ENCODE measurements around the gene QRICH1. TPM values are rescaled to one million over a fixed set of nuclear protein-coding genes. Genes with fewer than 3 reads are reported as not detected.
A peak's percentile ranks its signal among the peaks of the same experiment; 100 is the strongest.

Gene QRICH1
- total RNA-seq, 1 experiment from 2014 or later = 151 TPM

DNA sequence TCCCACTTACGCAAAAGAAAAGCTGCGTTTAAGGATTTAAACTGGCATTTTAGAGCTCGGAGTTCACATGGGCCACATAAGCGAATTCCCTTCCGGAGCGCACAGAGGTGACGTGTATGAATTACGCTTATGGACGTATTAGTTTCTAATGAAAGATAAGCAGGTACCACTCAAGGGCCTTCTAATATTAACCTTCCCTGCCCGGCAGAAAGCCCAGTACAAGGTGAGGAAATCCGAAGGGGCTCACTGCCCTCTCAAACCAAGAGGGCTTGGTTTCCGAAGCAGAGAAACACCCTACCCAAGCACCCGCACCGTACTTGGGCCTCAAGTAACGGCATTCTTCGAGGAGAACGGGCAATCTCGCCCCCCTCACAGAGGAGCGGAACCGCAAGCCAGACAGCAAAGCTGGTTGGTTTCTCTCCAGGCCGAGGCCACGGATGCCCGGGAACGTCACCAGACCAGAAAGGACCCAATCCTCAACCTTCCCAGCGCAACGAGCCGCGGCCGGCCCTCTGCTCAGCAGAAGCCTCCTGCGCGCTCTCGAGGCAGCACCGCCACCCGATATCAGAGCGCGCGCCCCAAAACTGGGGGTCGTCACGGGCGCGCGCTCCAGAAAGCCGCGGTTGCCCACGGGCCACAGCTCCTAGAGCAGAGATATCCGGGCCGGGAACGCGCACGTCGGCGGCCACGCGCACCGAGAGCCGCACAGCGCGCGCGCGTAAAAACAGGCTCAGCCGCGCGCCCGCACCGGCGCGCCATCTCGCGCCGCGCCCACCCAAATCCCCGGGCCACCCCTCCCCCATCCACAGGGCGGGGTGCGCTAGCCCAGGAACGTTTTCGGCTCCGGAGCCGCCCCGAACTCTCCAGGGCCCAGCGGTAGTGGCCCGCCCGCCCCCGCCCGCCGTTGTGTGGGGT, 676 bp downstream of the QRICH1 start:
- TF ChIP-seq, protein P1, sequence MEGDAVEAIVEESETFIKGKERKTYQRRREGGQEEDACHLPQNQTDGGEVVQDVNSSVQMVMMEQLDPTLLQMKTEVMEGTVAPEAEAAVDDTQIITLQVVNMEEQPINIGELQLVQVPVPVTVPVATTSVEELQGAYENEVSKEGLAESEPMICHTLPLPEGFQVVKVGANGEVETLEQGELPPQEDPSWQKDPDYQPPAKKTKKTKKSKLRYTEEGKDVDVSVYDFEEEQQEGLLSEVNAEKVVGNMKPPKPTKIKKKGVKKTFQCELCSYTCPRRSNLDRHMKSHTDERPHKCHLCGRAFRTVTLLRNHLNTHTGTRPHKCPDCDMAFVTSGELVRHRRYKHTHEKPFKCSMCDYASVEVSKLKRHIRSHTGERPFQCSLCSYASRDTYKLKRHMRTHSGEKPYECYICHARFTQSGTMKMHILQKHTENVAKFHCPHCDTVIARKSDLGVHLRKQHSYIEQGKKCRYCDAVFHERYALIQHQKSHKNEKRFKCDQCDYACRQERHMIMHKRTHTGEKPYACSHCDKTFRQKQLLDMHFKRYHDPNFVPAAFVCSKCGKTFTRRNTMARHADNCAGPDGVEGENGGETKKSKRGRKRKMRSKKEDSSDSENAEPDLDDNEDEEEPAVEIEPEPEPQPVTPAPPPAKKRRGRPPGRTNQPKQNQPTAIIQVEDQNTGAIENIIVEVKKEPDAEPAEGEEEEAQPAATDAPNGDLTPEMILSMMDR (conservative IDR thresholded peaks at IDR 0.05) = no peak
- no CpG with 5 or more reads among the region's 86 CpGs for WGBS (ENCODE audit: extremely low coverage, insufficient read length, low lambda C conversion rate)
- H3K9ac ChIP-seq (ENCODE audit: extremely low read depth, insufficient read length, low read length) = peak overlapping the region; percentile 90
- Mint-ChIP-seq H3K27me3 (ENCODE audit: low read depth) (no peaks in the 10 kb centered on the region), H3K27ac (peak overlapping the region; percentile 95 to 98 (median 95); a peak in 6 of 7 replicates), H3K36me3 (ENCODE audit: insufficient read depth in 1 of 3, low read depth in 3 of 3) (peaks cover 17 to 51% (median 41%) of the 10 kb centered on the region in 3 experiments), H3K4me1 (peaks cover 9 to 19% of the 10 kb centered on the region in 2 experiments), H3K9me3 (no peaks in the 10 kb centered on the region), H3K4me3 (peak overlapping the region; percentile 89 to 95)
- H3K4me2 ChIP-seq (ENCODE audit: insufficient read depth, insufficient read length, low read length) = peak overlapping the region; percentile 85
- H3K27me3 ChIP-seq (ENCODE audit: insufficient read depth, low read length) = no peaks in the 10 kb centered on the region
- H3K14ac ChIP-seq (ENCODE audit: insufficient read depth, low read length) = peak overlapping the region; percentile 87
- no peak overlapping the region for H4K5ac ChIP-seq (ENCODE audit: insufficient read length, low read depth, low read length)
- H4K91ac ChIP-seq (ENCODE audit: insufficient read length, low read depth, low read length) = no peak overlapping the region
- peaks cover 38% of the 10 kb centered on the region for H3K79me2 ChIP-seq (ENCODE audit: insufficient read depth, low read length)
- no peak overlapping the region for H2BK12ac ChIP-seq (ENCODE audit: insufficient read length, low read depth, low read length)
- peaks cover 7% of the 10 kb centered on the region for H3K23me2 ChIP-seq (ENCODE audit: insufficient read length, low read depth, low read length, poor library complexity, severe bottlenecking)
- no peaks in the 10 kb centered on the region for H3K9me3 ChIP-seq (ENCODE audit: control insufficient read depth, low read depth, low read length)
- no peak overlapping the region for H4K8ac ChIP-seq (replicated peaks; ENCODE audit: insufficient read length, low read depth, low read length)
- no peak overlapping the region for H2BK5ac ChIP-seq (ENCODE audit: insufficient read length, low read length)
- no peak overlapping the region for H2AFZ ChIP-seq (ENCODE audit: low read length)
- no peak overlapping the region for H3T11ph ChIP-seq (ENCODE audit: low read length)
- DNase-seq = peak; percentile 75
- no peak overlapping the region for H3K23ac ChIP-seq (ENCODE audit: insufficient read length, low read depth, low read length)
- no peak overlapping the region for H3K56ac ChIP-seq (ENCODE audit: insufficient read length, low read depth, low read length)
- H2BK15ac ChIP-seq (ENCODE audit: low read depth, low read length) = no peak overlapping the region
- H3K18ac ChIP-seq (ENCODE audit: insufficient read length, low read depth, low read length) = peak overlapping the region; percentile 18
- no peak overlapping the region for H2BK120ac ChIP-seq (ENCODE audit: low read depth, low read length, poor library complexity, severe bottlenecking)
- H4K20me1 ChIP-seq (ENCODE audit: control insufficient read depth, insufficient read depth, insufficient read length) = no peaks in the 10 kb centered on the region
- H3K4ac ChIP-seq (ENCODE audit: low read depth, low read length) = no peak overlapping the region; the same call in 1 of the 2 replicates
- peaks cover 4% of the 10 kb centered on the region for H3K79me1 ChIP-seq (ENCODE audit: insufficient read depth, low read depth, low read length, poor library complexity, severe bottlenecking)
- H3K4me1 ChIP-seq (ENCODE audit: insufficient read depth, low read length) = peaks cover 2% of the 10 kb centered on the region; the same call in 1 of the 2 replicates
- peak overlapping the region; percentile 79 for H3K27ac ChIP-seq (ENCODE audit: insufficient read length, low read depth, low read length)
- H2BK20ac ChIP-seq (ENCODE audit: low read depth, low read length, poor library complexity, severe bottlenecking) = no peak overlapping the region
- H2AK5ac ChIP-seq (ENCODE audit: insufficient read length, low read length) = no peak overlapping the region
